ENCODE results near the gene CTDSP1.

The CTDSP1 gene

GRCh38 chr2:218389333-218390150 lies 10.1 kb upstream of the CTDSP1 start:
- Histone ChIP-seq H4K20me1 (ENCODE audit: insufficient read depth, low read length) (no peaks in the 10 kb centered on the region), H3K36me3 (replicated peaks; ENCODE audit: insufficient read depth, low read length) (no peaks in the 10 kb centered on the region), H3K4me3 (ENCODE audit: low read length) (no peak overlapping the region), H3K4me2 (ENCODE audit: low read depth, low read length) (no peak overlapping the region), H3K27me3 (replicated peaks; ENCODE audit: insufficient read depth, low read length) (peaks cover 7% of the 10 kb centered on the region; the same call in 1 of the 2 replicates), H3K9ac (ENCODE audit: low read length) (no peak overlapping the region), H3K9me3 (replicated peaks; ENCODE audit: insufficient read depth, low read length) (no peaks in the 10 kb centered on the region), H3K9me2 (replicated peaks; ENCODE audit: insufficient read depth, low read length) (no peaks in the 10 kb centered on the region), H3F3A (ENCODE audit: insufficient read depth, low read length) (no peaks in the 10 kb centered on the region), H3K79me2 (ENCODE audit: low read length) (no peaks in the 10 kb centered on the region), H3K27ac (ENCODE audit: low read length) (no peak overlapping the region), H3K4me1 (ENCODE audit: low read length) (no peaks in the 10 kb centered on the region), H2AFZ (ENCODE audit: low read length) (no peak overlapping the region)
- TF ChIP-seq EZH2 (optimal IDR thresholded peaks at IDR 0.05; ENCODE audit: low read depth, low read length), result no peak
- TF ChIP-seq EZH2phosphoT487 (IDR thresholded peaks at IDR 0.05; ENCODE audit: low read length), result no peak
- no peak for TF ChIP-seq CTCF (IDR thresholded peaks at IDR 0.05; ENCODE audit: low read length)
- DNase-seq, result no peak

DNA sequence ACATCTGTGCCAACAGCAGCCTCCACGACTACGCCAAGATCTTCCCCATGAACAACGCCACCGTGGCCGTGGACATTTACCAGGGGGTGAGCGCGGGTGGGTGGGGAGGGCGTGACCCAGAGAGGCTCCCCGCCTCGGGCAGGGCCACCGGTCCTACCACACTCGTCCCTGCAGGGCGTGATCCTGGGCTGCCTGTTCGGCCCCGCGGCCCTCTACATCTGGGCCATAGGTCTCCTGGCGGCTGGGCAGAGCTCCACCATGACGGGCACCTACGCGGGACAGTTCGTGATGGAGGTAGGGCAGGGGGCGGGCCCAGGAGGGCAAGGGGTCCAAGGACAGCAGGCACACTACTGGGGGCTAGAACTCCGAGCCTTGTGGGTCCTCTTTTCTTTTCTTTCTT lies 8.5 kb upstream of the CTDSP1 start:
- H3K27ac ChIP-seq (ENCODE audit: low read length), result no peak overlapping the region
- H3K27me3 ChIP-seq (replicated peaks; ENCODE audit: insufficient read depth, low read length), result peaks cover 7% of the 10 kb centered on the region; the same call in 1 of the 2 replicates
- no peak overlapping the region for H3K4me3 ChIP-seq (ENCODE audit: low read length)
- no peaks in the 10 kb centered on the region for H4K20me1 ChIP-seq (ENCODE audit: insufficient read depth, low read length)
- no peaks in the 10 kb centered on the region for H3F3A ChIP-seq (ENCODE audit: insufficient read depth, low read length)
- no peaks in the 10 kb centered on the region for H3K9me2 ChIP-seq (replicated peaks; ENCODE audit: insufficient read depth, low read length)
- no peaks in the 10 kb centered on the region for H3K36me3 ChIP-seq (replicated peaks; ENCODE audit: insufficient read depth, low read length)
- H3K4me2 ChIP-seq (ENCODE audit: low read depth, low read length), result no peak overlapping the region
- H3K4me1 ChIP-seq (ENCODE audit: low read length), result no peaks in the 10 kb centered on the region
- no peak overlapping the region for H3K9ac ChIP-seq (ENCODE audit: low read length)
- DNase-seq, result no peak
- H3K79me2 ChIP-seq (ENCODE audit: low read length), result no peaks in the 10 kb centered on the region
- no peak overlapping the region for H2AFZ ChIP-seq (ENCODE audit: low read length)
- no peaks in the 10 kb centered on the region for H3K9me3 ChIP-seq (replicated peaks; ENCODE audit: insufficient read depth, low read length)
- TF ChIP-seq CTCF (IDR thresholded peaks at IDR 0.05; ENCODE audit: low read length), result no peak
- no peak for TF ChIP-seq EZH2phosphoT487 (IDR thresholded peaks at IDR 0.05; ENCODE audit: low read length)
- TF ChIP-seq EZH2 (optimal IDR thresholded peaks at IDR 0.05; ENCODE audit: low read depth, low read length), result no peak

DNA sequence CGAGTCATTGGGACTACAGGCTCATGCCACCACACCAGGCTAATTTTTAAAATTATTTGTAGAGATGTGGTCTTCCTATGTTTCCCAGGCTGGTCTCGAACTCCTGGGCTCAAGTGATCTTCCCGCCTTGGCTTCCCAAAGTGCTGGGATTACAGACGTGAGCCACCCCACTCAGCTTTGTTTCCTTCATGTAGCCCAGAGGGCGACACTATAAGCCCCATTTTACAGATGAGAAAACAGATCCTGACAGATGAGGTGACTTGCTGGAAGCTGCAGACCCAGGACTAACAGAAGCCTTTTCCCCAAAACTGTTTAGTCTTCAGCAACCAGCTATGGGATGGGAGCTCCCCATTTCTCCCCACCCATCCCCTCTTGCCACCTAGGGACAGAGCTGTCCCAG lies 7.2 kb upstream of the CTDSP1 start:
- H3K9me3 ChIP-seq (replicated peaks; ENCODE audit: insufficient read depth, low read length), result no peaks in the 10 kb centered on the region
- no peaks in the 10 kb centered on the region for H3F3A ChIP-seq (ENCODE audit: insufficient read depth, low read length)
- no peaks in the 10 kb centered on the region for H3K36me3 ChIP-seq (replicated peaks; ENCODE audit: insufficient read depth, low read length)
- H3K27ac ChIP-seq (ENCODE audit: low read length), result no peak overlapping the region
- H3K79me2 ChIP-seq (ENCODE audit: low read length), result no peaks in the 10 kb centered on the region
- H3K4me2 ChIP-seq (ENCODE audit: low read depth, low read length), result no peak overlapping the region
- H2AFZ ChIP-seq (ENCODE audit: low read length), result no peak overlapping the region
- no peak for DNase-seq
- TF ChIP-seq EZH2 (optimal IDR thresholded peaks at IDR 0.05; ENCODE audit: low read depth, low read length) (no peak), EZH2phosphoT487 (IDR thresholded peaks at IDR 0.05; ENCODE audit: low read length) (no peak), CTCF (IDR thresholded peaks at IDR 0.05; ENCODE audit: low read length) (no peak)
- peaks cover 9% of the 10 kb centered on the region for H3K27me3 ChIP-seq (replicated peaks; ENCODE audit: insufficient read depth, low read length)
- H3K9me2 ChIP-seq (replicated peaks; ENCODE audit: insufficient read depth, low read length), result no peaks in the 10 kb centered on the region
- H3K9ac ChIP-seq (ENCODE audit: low read length), result no peak overlapping the region
- peaks cover 7% of the 10 kb centered on the region; the same call in 1 of the 2 replicates for H3K4me1 ChIP-seq (ENCODE audit: low read length)
- H4K20me1 ChIP-seq (ENCODE audit: insufficient read depth, low read length), result no peaks in the 10 kb centered on the region
- H3K4me3 ChIP-seq (ENCODE audit: low read length), result no peak overlapping the region
